GM12878 (cell line): Measurements from ENCODE around the gene NOP14. TPM values are rescaled to one million over a fixed set of nuclear protein-coding genes. Genes with fewer than 3 reads are reported as not detected.

Source experiments
- ATAC-seq: fragments of 200-7000 bp; cut with Tn5 transposase; 3 replicates; pipeline ENCODE4 v1.9.1; 2020; ENCODE audit warnings: mild to moderate bottlenecking, moderate library complexity
- BruUV-seq: library from RNA; stranded (reverse); fragments of 400-500 nt; replicated peaks from 2 replicates; lab custom pipeline; 2021; lab: Mats Ljungman, UMichigan
- CTCF ChIA-PET: fragments of 300-600 bp; sonication (Branson Sonifier 250); formaldehyde crosslinking; extraction: SDS; loops from one replicate; lab custom pipeline; 2021; ENCODE audit warnings: inconsistent platforms; lab: Yijun Ruan, JAX
- POLR2A ChIA-PET: fragments of 350-600 bp; formaldehyde crosslinking; extraction: SDS; loops from one replicate; lab custom pipeline; 2021; ENCODE audit warnings: inconsistent platforms; lab: Charles Lee
- RAD21 ChIA-PET: fragments of 300-600 bp; sonication (Branson Sonifier 250); formaldehyde crosslinking; loops from one replicate; lab custom pipeline; 2023; ENCODE audit warnings: antibody characterized with exemption; ENCODE audit not compliant: unreplicated experiment; lab: Charles Lee
- SMC1A ChIA-PET: fragments of 300-600 bp; sonication (Branson Sonifier 250); formaldehyde crosslinking; loops from one replicate; lab custom pipeline; 2023; ENCODE audit not compliant: unreplicated experiment, uncharacterized antibody; lab: Charles Lee
- DNase-seq: peaks from one replicate; pipeline ENCODE4 v3.0.0-alpha.2; 2011; ENCODE audit warnings: low read depth, low spot score
- FAIRE-seq: peaks from 3 replicates; lab custom pipeline; 2011; peaks lifted over from hg19 to GRCh38; lab: Jason Lieb, UNC
- H2AFZ ChIP-seq: 2 replicates; pipeline ENCODE4 v1.6.0; 2011; ENCODE audit warnings: low read depth, low read length, control low read depth; ENCODE audit not compliant: control insufficient read depth
- H3K27ac ChIP-seq: 2 replicates; pipeline ENCODE4 v1.5.1; 2011; ENCODE audit warnings: control low read depth; ENCODE audit not compliant: control insufficient read depth, insufficient read depth
- H3K27me3 ChIP-seq, 2 experiments: replicated peaks in 1 of 2; 2 replicates each; pipeline versions ENCODE4 v1.6.0 to v1.6.1; 2011; ENCODE audit warnings: low read length in 1 of 2; ENCODE audit not compliant: control insufficient read depth in 2 of 2, insufficient read depth in 2 of 2
- H3K36me3 ChIP-seq, 2 experiments: 2 replicates each; pipeline ENCODE4 v1.5.1; 2011; ENCODE audit warnings: low read length in 1 of 2; ENCODE audit not compliant: control insufficient read depth in 2 of 2, insufficient read depth in 2 of 2
- H3K4me1 ChIP-seq: 2 replicates; pipeline ENCODE4 v1.6.1; 2011; ENCODE audit warnings: mild to moderate bottlenecking, low read length, moderate library complexity, mixed read lengths; ENCODE audit not compliant: control insufficient read depth, insufficient read depth
- H3K4me2 ChIP-seq: 2 replicates; pipeline ENCODE4 v1.6.0; 2011; ENCODE audit warnings: control low read depth; ENCODE audit not compliant: control insufficient read depth, insufficient read depth
- H3K4me3 ChIP-seq: fragments of 200-600 bp; sonication (generic); 2 replicates; pipeline ENCODE4 v1.5.1; 2016
- H3K79me2 ChIP-seq: 2 replicates; pipeline ENCODE4 v1.6.0; 2011; ENCODE audit warnings: low read length; ENCODE audit not compliant: control insufficient read depth, insufficient read depth
- H3K9ac ChIP-seq: 2 replicates; pipeline ENCODE4 v1.8.0; 2011; ENCODE audit warnings: low read length, control low read depth, mixed read lengths; ENCODE audit not compliant: control insufficient read depth, insufficient read depth
- H3K9me3 ChIP-seq: replicated peaks from 3 replicates; pipeline ENCODE4 v1.5.1; 2011; ENCODE audit warnings: mild to moderate bottlenecking, low read length; ENCODE audit not compliant: control insufficient read depth, insufficient read depth
- H4K20me1 ChIP-seq: 2 replicates; pipeline ENCODE4 v1.6.0; 2011; ENCODE audit not compliant: control insufficient read depth, insufficient read depth
- E2F4 ChIP-seq: IDR thresholded peaks from 2 replicates; pipeline ENCODE4 v1.6.1; 2012; ENCODE audit warnings: low read depth, low read length, improper control_type of control experiment
- EGR1 ChIP-seq, 2 experiments: IDR thresholded peaks; 1 replicate in 1 of 2; 2 replicates in 1 of 2; pipeline ENCODE4 v1.6.1; 2011 to 2012; ENCODE audit warnings: low read depth in 2 of 2, low read length in 2 of 2, borderline replicate concordance in 1 of 2, mild to moderate bottlenecking in 1 of 2, moderate library complexity in 1 of 2
- ETV6 ChIP-seq, 2 experiments: fragments of 450-650 bp in 1 of 2; IDR thresholded peaks in 1 of 2; conservative IDR thresholded peaks in 1 of 2; 2 replicates each; pipeline ENCODE4 v1.6.1; 2014; ENCODE audit warnings: antibody characterized with exemption in 1 of 2, borderline replicate concordance in 1 of 2, low read depth in 1 of 2, mild to moderate bottlenecking in 1 of 2, moderate library complexity in 1 of 2
- EZH2 ChIP-seq: IDR thresholded peaks from 2 replicates; pipeline ENCODE4 v1.6.1; 2012; ENCODE audit warnings: low read depth, mild to moderate bottlenecking, control low read depth, inconsistent platforms, low read length, borderline replicate concordance; ENCODE audit not compliant: control insufficient read depth
- GATAD2B ChIP-seq: fragments of 450-650 bp; conservative IDR thresholded peaks from 2 replicates; pipeline ENCODE4 v1.6.1; 2017; ENCODE audit warnings: low read depth, mild to moderate bottlenecking, moderate library complexity
- NR2C2 ChIP-seq: IDR thresholded peaks from 2 replicates; pipeline ENCODE4 v1.6.1; 2011; ENCODE audit warnings: borderline replicate concordance, low read depth; ENCODE audit not compliant: control insufficient read depth, insufficient read length
- PAX5 ChIP-seq: IDR thresholded peaks from 2 replicates; pipeline ENCODE4 v1.6.1; 2011; ENCODE audit warnings: low read depth, low read length, borderline replicate concordance
- POLR2AphosphoS5 ChIP-seq: IDR thresholded peaks from 2 replicates; pipeline ENCODE4 v1.6.1; 2011; ENCODE audit warnings: mild to moderate bottlenecking, low read length, inconsistent platforms
- PRDM15 ChIP-seq: fragments of 450-650 bp; formaldehyde crosslinking; IDR thresholded peaks from 2 replicates; pipeline ENCODE4 v1.4.0; 2020; ENCODE audit warnings: mild to moderate bottlenecking, moderate library complexity
- RUNX3 ChIP-seq: IDR thresholded peaks from 2 replicates; pipeline ENCODE4 v1.6.1; 2012; ENCODE audit warnings: low read length, inconsistent platforms
- SPI1 ChIP-seq: IDR thresholded peaks from 2 replicates; pipeline ENCODE4 v1.6.1; 2011; ENCODE audit warnings: low read depth, mild to moderate bottlenecking, low read length, moderate library complexity, borderline replicate concordance; ENCODE audit not compliant: insufficient read depth
- TCF12 ChIP-seq: IDR thresholded peaks from 2 replicates; pipeline ENCODE4 v1.6.1; 2011; ENCODE audit warnings: low read depth, mild to moderate bottlenecking, low read length
- ZBTB40 ChIP-seq: fragments of 450-650 bp; IDR thresholded peaks from 2 replicates; pipeline ENCODE4 v1.6.1; 2016; ENCODE audit warnings: mild to moderate bottlenecking, moderate library complexity, borderline replicate concordance
- ZNF384 ChIP-seq: IDR thresholded peaks from 2 replicates; pipeline ENCODE4 v1.6.1; 2012; ENCODE audit warnings: low read depth, mild to moderate bottlenecking, low read length, improper control_type of control experiment, borderline replicate concordance
- WGBS: methylation state at CpG from one replicate; pipeline ENCODE4 v1.1.6; 2016; ENCODE audit warnings: low lambda C conversion rate; ENCODE audit not compliant: insufficient replicate concordance, insufficient coverage; ENCODE audit errors: missing lambda C conversion rate; 5-methylcytosine and 5-hydroxymethylcytosine counted together
- in situ Hi-C: fragments of 300-500 bp; cut with MboI; formaldehyde crosslinking; loops from 9 replicates; pipeline ENCODE4 v1.14.3; 2018; ENCODE audit warnings: mixed read lengths
- intact Hi-C: fragments of 100-400 bp; cut with micrococcal nuclease; formaldehyde crosslinking; loops from one replicate; pipeline ENCODE4 v1.14.2; 2022; ENCODE audit not compliant: unreplicated experiment
- polyA plus RNA-seq, 11 experiments: library from polyadenylated mRNA; depleted of rRNA in 4 of 11; unstranded in 6 of 11; stranded (reverse) in 5 of 11; fragments of >200 nt; fragmentation: Nextera tagmentation in 4 of 11; fragmentation: Illumina TruSeq in 1 of 11; extraction: Ambion mirVana in 4 of 11; extraction: Trizol in 1 of 11; gene quantifications; 1 replicate in 1 of 11; 2 replicates in 10 of 11; pipeline versions ENCODE4 v1.2.1 to v1.2.3, GENCODE V29; 2011 to 2016; ENCODE audit warnings: inconsistent platforms in 2 of 11, missing spikeins in 2 of 11, low read depth in 1 of 11
- total RNA-seq, 4 experiments: library from RNA; depleted of rRNA in 3 of 4; stranded (reverse); fragments of >200 nt in 3 of 4; fragmentation: Illumina TruSeq in 1 of 4; extraction: Trizol in 1 of 4; gene quantifications; 2 replicates each; pipeline versions ENCODE4 v1.2.1 to v1.2.3, GENCODE V29; 2013 to 2021

NOP14 gene
- total and polyA plus RNA-seq, 10 of the 15 experiments (the other 5 are each of a cell fraction or from before 2014, with no cell fraction given) = 13.8 to 80.6 (median 49.7) TPM

DNA sequence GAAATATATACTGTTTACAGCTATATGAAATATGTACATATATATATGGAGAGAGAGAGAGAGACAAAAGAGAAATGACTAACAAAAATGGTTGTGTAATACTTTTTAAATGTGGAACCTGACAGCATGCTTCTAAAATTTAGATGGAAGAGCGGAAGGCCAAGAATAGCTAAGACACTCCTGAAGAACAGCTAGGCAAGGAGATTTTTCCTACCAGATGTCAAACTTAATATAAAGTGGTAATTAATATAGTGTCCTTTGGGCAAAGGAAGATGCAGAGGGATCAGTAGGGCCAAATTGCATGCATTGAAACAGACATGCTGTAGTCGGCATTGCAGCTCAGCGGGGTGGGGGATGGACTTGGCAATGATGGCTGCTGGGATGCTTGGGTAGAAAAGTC, 74.3 kb downstream of the NOP14 start:
- no peaks in the 10 kb centered on the region for H4K20me1 ChIP-seq
- peaks cover 8 to 25% of the 10 kb centered on the region in 2 experiments for H3K36me3 ChIP-seq
- POLR2A ChIA-PET = no interaction called here
- no peak for FAIRE-seq
- H3K4me2 ChIP-seq = no peak overlapping the region
- no peaks in the 10 kb centered on the region for H3K27me3 ChIP-seq
- SMC1A ChIA-PET = interaction anchor here (0.6 kb wide), 1 partner anchor 124 kb away, joined by 3 read pairs; no protein-coding TSS in a partner anchor
- no peak overlapping the region for H3K9ac ChIP-seq
- in situ Hi-C loops (no loop called here), intact Hi-C loops (no loop called here)
- no peak for DNase-seq
- BruUV-seq = no TSS peak
- no peaks in the 10 kb centered on the region for H3K4me1 ChIP-seq
- ATAC-seq = no peak
- WGBS = 96% methylated on average over 3 of the region's 3 CpGs
- H2AFZ ChIP-seq = no peak overlapping the region
- H3K79me2 ChIP-seq = no peaks in the 10 kb centered on the region
- no peaks in the 10 kb centered on the region for H3K9me3 ChIP-seq
- no peak overlapping the region for H3K4me3 ChIP-seq
- no peak overlapping the region for H3K27ac ChIP-seq
- CTCF ChIA-PET = interaction anchor here (1.2 kb wide), 1 partner anchor 18 kb away, joined by 3 read pairs; no protein-coding TSS in a partner anchor
- RAD21 ChIA-PET = no interaction called here
- TF ChIP-seq PRDM15 (CRISPR knock-in tag) (no peak), EGR1 (IDR thresholded peaks at IDR 0.05; ENCODE audit: borderline replicate concordance in 1 of 2, low read depth in 2 of 2, low read length in 2 of 2) (no peak), E2F4 (no peak), PAX5 (no peak), SPI1 (no peak), POLR2AphosphoS5 (no peak), EZH2 (no peak), NR2C2 (no peak), TCF12 (no peak), ZNF384 (no peak), GATAD2B (no peak), RUNX3 (no peak), ETV6 (conservative IDR thresholded peaks at IDR 0.05 in 1 of 2, IDR thresholded peaks at IDR 0.05 in 1 of 2; ENCODE audit: borderline replicate concordance in 1 of 2, low read depth in 1 of 2) (no peak), ZBTB40 (no peak)
